Endothelial cell of umbilical vein (primary cell): ENCODE measurements around the gene EGLN1. TPM values are rescaled to one million over a fixed set of nuclear protein-coding genes. Genes with fewer than 3 reads are reported as not detected.

Experiments
- BruUV-seq: library from RNA; stranded (reverse); fragments of 400-500 nt; replicated peaks from 2 replicates; lab custom pipeline; 2021; lab: Mats Ljungman, UMichigan
- CTCF ChIA-PET: fragments of 300-600, 350-600 bp; sonication (Branson Sonifier 250); formaldehyde crosslinking; loops from one replicate; lab custom pipeline; 2021; ENCODE audit warnings: antibody characterized with exemption, inconsistent platforms; lab: Charles Lee
- POLR2A ChIA-PET: fragments of 300-600, 350-600 bp; sonication (Branson Sonifier 250); formaldehyde crosslinking; loops from one replicate; lab custom pipeline; 2021; ENCODE audit warnings: antibody characterized with exemption, inconsistent platforms; lab: Charles Lee
- DNase-seq: peaks from one replicate; pipeline ENCODE4 v3.0.0-alpha.2; 2011; ENCODE audit warnings: low read depth, low spot score
- FAIRE-seq: peaks from 2 replicates; lab custom pipeline; 2011; peaks lifted over from hg19 to GRCh38; lab: Jason Lieb, UNC
- H2AFZ ChIP-seq: 2 replicates; pipeline ENCODE4 v1.6.0; 2012; ENCODE audit warnings: low read depth, low read length, control low read depth, inconsistent platforms
- H3K27ac ChIP-seq: 2 replicates; pipeline ENCODE4 v1.5.1; 2011; ENCODE audit warnings: low read depth, mild to moderate bottlenecking, control low read depth, low read length, moderate library complexity; ENCODE audit not compliant: insufficient read depth
- H3K27me3 ChIP-seq, 2 experiments: 2 replicates each; pipeline versions ENCODE4 v1.6.0 to v1.6.1; 2011; ENCODE audit warnings: low read length in 2 of 2, mixed read lengths in 1 of 2; ENCODE audit not compliant: control insufficient read depth in 2 of 2, insufficient read depth in 2 of 2
- H3K36me3 ChIP-seq, 2 experiments: 2 replicates in 1 of 2; 3 replicates in 1 of 2; pipeline ENCODE4 v1.5.1; 2011; ENCODE audit warnings: low read length in 2 of 2, mild to moderate bottlenecking in 1 of 2, moderate library complexity in 1 of 2; ENCODE audit not compliant: control insufficient read depth in 2 of 2, insufficient read depth in 2 of 2; ENCODE audit errors: extremely low read depth in 1 of 2
- H3K4me1 ChIP-seq: 3 replicates; pipeline ENCODE4 v1.5.1; 2011; ENCODE audit warnings: mild to moderate bottlenecking, low read length; ENCODE audit not compliant: control insufficient read depth, insufficient read depth; ENCODE audit errors: extremely low read depth
- H3K4me2 ChIP-seq: 2 replicates; pipeline ENCODE4 v1.6.1; 2011; ENCODE audit warnings: low read length, control low read depth, mixed read lengths; ENCODE audit not compliant: insufficient read depth
- H3K4me3 ChIP-seq, 3 experiments: fragments of 200-600 bp in 1 of 3; sonication (generic), shearing (Covaris generic) in 1 of 3; replicated peaks in 1 of 3; 2 replicates each; pipeline ENCODE4 v1.5.1; 2011 to 2016; ENCODE audit warnings: control low read depth in 3 of 3, low read length in 3 of 3, mild to moderate bottlenecking in 2 of 3, inconsistent platforms in 1 of 3, low read depth in 1 of 3, moderate library complexity in 1 of 3; ENCODE audit not compliant: insufficient read depth in 1 of 3
- H3K79me2 ChIP-seq: 2 replicates; pipeline ENCODE4 v1.6.0; 2012; ENCODE audit warnings: low read length, inconsistent platforms; ENCODE audit not compliant: control insufficient read depth, insufficient read depth
- H3K9ac ChIP-seq: replicated peaks from 2 replicates; pipeline ENCODE3; 2011; ENCODE audit warnings: low read length, control low read depth; ENCODE audit not compliant: insufficient read depth; ENCODE audit errors: extremely low read depth
- H3K9me1 ChIP-seq: replicated peaks from 3 replicates; pipeline ENCODE4 v1.6.0; 2011; ENCODE audit warnings: mild to moderate bottlenecking, low read length; ENCODE audit not compliant: control insufficient read depth, insufficient read depth; ENCODE audit errors: extremely low read depth
- H3K9me3 ChIP-seq: replicated peaks from 2 replicates; pipeline ENCODE4 v1.5.1; 2012; ENCODE audit warnings: low read length, inconsistent platforms; ENCODE audit not compliant: control insufficient read depth, insufficient read depth
- H4K20me1 ChIP-seq: replicated peaks from 2 replicates; pipeline ENCODE3; 2011; ENCODE audit warnings: mild to moderate bottlenecking, low read length; ENCODE audit not compliant: control insufficient read depth, insufficient read depth; ENCODE audit errors: extremely low read depth
- EZH2 ChIP-seq: IDR thresholded peaks from 2 replicates; pipeline ENCODE4 v1.6.1; 2012; ENCODE audit warnings: borderline replicate concordance, low read depth, mild to moderate bottlenecking, moderate library complexity, low read length, inconsistent platforms; ENCODE audit not compliant: severe bottlenecking
- FOS ChIP-seq: IDR thresholded peaks from 2 replicates; pipeline ENCODE4 v1.6.1; 2011; ENCODE audit warnings: mild to moderate bottlenecking, low read length, moderate library complexity, borderline replicate concordance; ENCODE audit not compliant: insufficient read depth
- GATA2 ChIP-seq: IDR thresholded peaks from 2 replicates; pipeline ENCODE4 v1.7.0; 2011; ENCODE audit warnings: low read depth, mild to moderate bottlenecking, moderate library complexity, mixed read lengths, low read length; ENCODE audit not compliant: insufficient read length, insufficient read depth
- JUN ChIP-seq: IDR thresholded peaks from 2 replicates; pipeline ENCODE4 v1.6.1; 2011; ENCODE audit warnings: borderline replicate concordance, low read depth; ENCODE audit not compliant: insufficient read length, insufficient read depth
- MYC ChIP-seq: IDR thresholded peaks from one replicate; pipeline ENCODE4 v1.6.1; 2011; ENCODE audit warnings: mild to moderate bottlenecking, low read depth, low read length
- POLR2A ChIP-seq: IDR thresholded peaks from 2 replicates; pipeline ENCODE4 v1.6.1; 2012; ENCODE audit warnings: low read depth, mild to moderate bottlenecking, control low read depth, low read length
- POLR2AphosphoS5 ChIP-seq: IDR thresholded peaks from 2 replicates; pipeline ENCODE4 v1.6.1; 2012; ENCODE audit warnings: low read depth, mild to moderate bottlenecking, control low read depth, low read length, moderate library complexity; ENCODE audit not compliant: insufficient read depth
- dilution Hi-C: fragments of 300-500 bp; cut with MboI; formaldehyde crosslinking; loops from one replicate; pipeline ENCODE4 v1.15.0; 2019; ENCODE audit warnings: low sequenced_read_pairs; ENCODE audit not compliant: extremely low pct_ligation_motif_present
- intact Hi-C: fragments of 100-400 bp; cut with micrococcal nuclease; formaldehyde crosslinking; loops from one replicate; pipeline ENCODE4 v1.10.0; 2022
- polyA plus RNA-seq, 4 experiments: library from polyadenylated mRNA; depleted of rRNA in 3 of 4; stranded (reverse) in 3 of 4; unstranded in 1 of 4; fragments of >200 nt; gene quantifications; 2 replicates each; pipeline versions ENCODE4 v1.2.1 to v1.2.3, GENCODE V29; 2011 to 2012; ENCODE audit warnings: missing spikeins in 1 of 4
- total RNA-seq: library from RNA; stranded (reverse); gene quantifications from 2 replicates; pipeline ENCODE4 v1.2.3, GENCODE V29; 2021
- TF ChIP-seq, protein P1 (sequence below): IDR thresholded peaks from 2 replicates; pipeline ENCODE4 v1.6.1; 2011; ENCODE audit not compliant: insufficient read depth, insufficient read length
- TF ChIP-seq, protein P2 (sequence below), 2 donors: IDR thresholded peaks; 1 replicate in 1 of 2; 2 replicates in 1 of 2; pipeline ENCODE4 v1.5.1; 2011; ENCODE audit warnings: low read length in 2 of 2, mild to moderate bottlenecking in 2 of 2, moderate library complexity in 2 of 2, control low read depth in 1 of 2, inconsistent platforms in 1 of 2, low read depth in 1 of 2; ENCODE audit not compliant: insufficient read depth in 1 of 2; ENCODE audit errors: extremely low read depth in 1 of 2

The EGLN1 gene
- total and polyA plus RNA-seq, 2 donors (not counting 3 experiments of a cell fraction or from before 2014, with no cell fraction given) = 13.7 to 38.1 TPM

- POLR2A ChIA-PET = no interaction called here
- no peak for FAIRE-seq
- CTCF ChIA-PET = interaction anchor here (1.2 to 4.1 kb wide), 4 partner anchors 61 to 242 kb away, joined by 5 to 47 read pairs (median 22); partner anchors contain the start of gene EGLN1
Observed at GRCh38 chr1:231359113-231359512, 63.0 kb downstream of the EGLN1 start.

More at GRCh38 chr1:231359113-231359512, 63.0 kb downstream of the EGLN1 start:
- BruUV-seq = no TSS peak
- H2AFZ ChIP-seq = no peak overlapping the region
- no peak overlapping the region for H3K9ac ChIP-seq
- no peak overlapping the region for H3K4me2 ChIP-seq
- DNase-seq = no peak
- no peaks in the 10 kb centered on the region for H3K9me1 ChIP-seq
- H3K27ac ChIP-seq = no peak overlapping the region
- H3K36me3 ChIP-seq = no peaks in the 10 kb centered on the region
- H3K9me3 ChIP-seq = no peaks in the 10 kb centered on the region
- intact Hi-C loops = loop anchor here (2.0 kb wide), 1 partner anchor 448 kb away; no protein-coding TSS in a partner anchor
- no peaks in the 10 kb centered on the region for H4K20me1 ChIP-seq
- H3K27me3 ChIP-seq = no peaks in the 10 kb centered on the region
- H3K4me1 ChIP-seq = peaks cover 7% of the 10 kb centered on the region
- H3K79me2 ChIP-seq = no peaks in the 10 kb centered on the region
- H3K4me3 ChIP-seq = no peak overlapping the region
- TF ChIP-seq FOS (no peak), GATA2 (no peak), MYC (no peak), POLR2A (no peak), EZH2 (no peak), POLR2AphosphoS5 (no peak), JUN (no peak)
- TF ChIP-seq, protein P1, sequence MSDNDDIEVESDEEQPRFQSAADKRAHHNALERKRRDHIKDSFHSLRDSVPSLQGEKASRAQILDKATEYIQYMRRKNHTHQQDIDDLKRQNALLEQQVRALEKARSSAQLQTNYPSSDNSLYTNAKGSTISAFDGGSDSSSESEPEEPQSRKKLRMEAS = no peak
- TF ChIP-seq, protein P2, sequence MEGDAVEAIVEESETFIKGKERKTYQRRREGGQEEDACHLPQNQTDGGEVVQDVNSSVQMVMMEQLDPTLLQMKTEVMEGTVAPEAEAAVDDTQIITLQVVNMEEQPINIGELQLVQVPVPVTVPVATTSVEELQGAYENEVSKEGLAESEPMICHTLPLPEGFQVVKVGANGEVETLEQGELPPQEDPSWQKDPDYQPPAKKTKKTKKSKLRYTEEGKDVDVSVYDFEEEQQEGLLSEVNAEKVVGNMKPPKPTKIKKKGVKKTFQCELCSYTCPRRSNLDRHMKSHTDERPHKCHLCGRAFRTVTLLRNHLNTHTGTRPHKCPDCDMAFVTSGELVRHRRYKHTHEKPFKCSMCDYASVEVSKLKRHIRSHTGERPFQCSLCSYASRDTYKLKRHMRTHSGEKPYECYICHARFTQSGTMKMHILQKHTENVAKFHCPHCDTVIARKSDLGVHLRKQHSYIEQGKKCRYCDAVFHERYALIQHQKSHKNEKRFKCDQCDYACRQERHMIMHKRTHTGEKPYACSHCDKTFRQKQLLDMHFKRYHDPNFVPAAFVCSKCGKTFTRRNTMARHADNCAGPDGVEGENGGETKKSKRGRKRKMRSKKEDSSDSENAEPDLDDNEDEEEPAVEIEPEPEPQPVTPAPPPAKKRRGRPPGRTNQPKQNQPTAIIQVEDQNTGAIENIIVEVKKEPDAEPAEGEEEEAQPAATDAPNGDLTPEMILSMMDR (IDR thresholded peaks at IDR 0.05; ENCODE audit: extremely low read depth in 1 of 2, insufficient read depth in 1 of 2, low read depth in 1 of 2, low read length in 2 of 2) = no peak
- dilution Hi-C loops = no loop called here
